Mesodermal cell (in vitro differentiated cells): ENCODE data around the gene HSD3B1.

Experiments used
- H3K27ac ChIP-seq: 2 replicates; pipeline ENCODE4 v1.7.0; 2013; ENCODE audit warnings: mild to moderate bottlenecking, low read depth, low read length, moderate library complexity; ENCODE audit not compliant: severe bottlenecking
- H3K36me3 ChIP-seq: 2 replicates; pipeline ENCODE4 v1.7.1; 2013; ENCODE audit warnings: mild to moderate bottlenecking, low read length, moderate library complexity; ENCODE audit not compliant: control insufficient read depth, insufficient read depth
- H3K4me1 ChIP-seq: one replicate; pipeline ENCODE4 v1.7.1; 2013; ENCODE audit warnings: mild to moderate bottlenecking, low read length; ENCODE audit not compliant: insufficient read depth, control insufficient read depth, poor library complexity, severe bottlenecking
- H3K4me3 ChIP-seq: 2 replicates; pipeline ENCODE4 v1.7.0; 2013; ENCODE audit warnings: low read length, control low read depth, mild to moderate bottlenecking; ENCODE audit not compliant: insufficient read depth, poor library complexity, severe bottlenecking; ENCODE audit errors: extremely low read depth
- H3K9me3 ChIP-seq: 2 replicates; pipeline ENCODE4 v1.7.1; 2013; ENCODE audit warnings: mild to moderate bottlenecking, low read length, moderate library complexity; ENCODE audit not compliant: control insufficient read depth
- WGBS, 2 experiments: methylation state at CpG; one replicate each; pipeline ENCODE4 v1.1.5; 2013; ENCODE audit warnings: missing lambda C conversion rate in 2 of 2; ENCODE audit not compliant: insufficient coverage in 2 of 2; 5-methylcytosine and 5-hydroxymethylcytosine counted together

Gene HSD3B1

GRCh38 chr1:119535381-119535780 is 28.4 kb downstream of the HSD3B1 start:
- H3K9me3 ChIP-seq = no peaks in the 10 kb centered on the region
- 67% methylated on average over 1 of the region's 1 CpG; no CpG with 5 or more reads in 1 of the 2 experiments for WGBS, 2 experiments
- H3K27ac ChIP-seq = no peak overlapping the region
- H3K4me1 ChIP-seq = no peaks in the 10 kb centered on the region
- H3K36me3 ChIP-seq = no peaks in the 10 kb centered on the region
- H3K4me3 ChIP-seq = no peak overlapping the region

DNA sequence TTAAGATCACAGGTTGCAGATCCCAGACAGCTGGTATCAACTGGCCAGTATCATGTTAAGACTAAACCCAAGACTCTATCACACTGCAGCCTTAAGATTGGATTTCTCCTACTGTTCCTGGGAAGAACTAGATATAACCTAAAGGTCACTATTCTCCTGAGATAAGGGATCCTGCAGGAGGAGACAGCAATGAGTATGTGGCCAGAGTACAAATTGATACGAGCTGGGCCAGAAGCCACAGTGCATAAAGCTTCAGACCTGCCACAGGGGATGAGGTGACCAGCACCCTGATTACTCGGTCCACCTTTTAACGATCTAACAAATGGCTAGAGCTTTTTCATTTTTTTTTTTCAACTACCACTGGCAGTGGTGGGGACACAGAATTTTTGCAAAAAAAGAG is 31.0 kb downstream of the HSD3B1 start:
- Histone ChIP-seq H3K36me3 (no peaks in the 10 kb centered on the region), H3K27ac (no peak overlapping the region), H3K4me1 (no peaks in the 10 kb centered on the region), H3K4me3 (no peak overlapping the region), H3K9me3 (no peaks in the 10 kb centered on the region)
- WGBS, 2 experiments = 75 to 86% methylated on average over 1 to 2 of the region's 3 CpGs

DNA sequence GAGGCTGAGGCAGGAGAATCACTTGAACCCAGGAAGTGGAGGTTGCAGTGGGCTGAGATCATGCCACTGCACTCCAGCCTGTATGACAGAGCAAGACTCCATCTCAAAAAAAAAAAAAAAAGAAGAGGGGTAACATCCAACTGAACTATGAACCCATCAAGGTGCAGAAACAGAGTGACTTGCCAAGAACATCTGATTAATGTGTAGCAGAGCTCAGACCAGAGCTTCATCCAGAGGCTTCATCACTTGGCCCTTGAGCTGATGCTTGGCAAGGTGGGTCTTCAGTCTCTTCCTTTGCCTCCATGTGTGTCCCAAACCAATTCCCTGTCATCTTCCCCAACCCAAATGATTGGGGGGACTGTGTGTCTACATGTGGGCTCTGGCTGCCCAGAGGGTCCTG is 32.6 kb downstream of the HSD3B1 start:
- no peaks in the 10 kb centered on the region for H3K36me3 ChIP-seq
- no peak overlapping the region for H3K27ac ChIP-seq
- no peak overlapping the region for H3K4me3 ChIP-seq
- no peaks in the 10 kb centered on the region for H3K9me3 ChIP-seq
- H3K4me1 ChIP-seq = no peaks in the 10 kb centered on the region

DNA sequence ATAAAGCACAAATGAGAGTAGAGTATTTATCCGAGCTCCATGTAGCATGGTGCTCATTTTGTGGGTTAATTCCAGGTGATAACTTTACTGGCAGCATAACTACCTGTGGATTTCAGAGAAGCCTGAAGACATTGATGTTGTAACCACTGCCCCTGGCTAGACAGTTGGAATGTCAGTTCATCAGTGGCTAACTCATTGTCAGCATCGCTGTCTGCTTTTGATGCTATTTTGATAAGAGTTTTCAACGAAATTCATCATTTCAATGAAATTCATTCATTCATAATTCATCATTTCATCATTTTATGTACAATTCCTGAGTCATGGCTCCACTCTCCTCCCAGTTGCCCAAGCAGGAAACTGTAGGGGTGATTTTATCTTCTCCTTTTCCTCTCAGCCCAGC is 34.4 kb downstream of the HSD3B1 start:
- 92 to 100% methylated on average over 2 to 3 of the region's 3 CpGs for WGBS, 2 experiments
- no peaks in the 10 kb centered on the region for H3K9me3 ChIP-seq
- H3K4me3 ChIP-seq = no peak overlapping the region
- H3K36me3 ChIP-seq = no peaks in the 10 kb centered on the region
- H3K4me1 ChIP-seq = no peaks in the 10 kb centered on the region
- H3K27ac ChIP-seq = no peak overlapping the region

DNA sequence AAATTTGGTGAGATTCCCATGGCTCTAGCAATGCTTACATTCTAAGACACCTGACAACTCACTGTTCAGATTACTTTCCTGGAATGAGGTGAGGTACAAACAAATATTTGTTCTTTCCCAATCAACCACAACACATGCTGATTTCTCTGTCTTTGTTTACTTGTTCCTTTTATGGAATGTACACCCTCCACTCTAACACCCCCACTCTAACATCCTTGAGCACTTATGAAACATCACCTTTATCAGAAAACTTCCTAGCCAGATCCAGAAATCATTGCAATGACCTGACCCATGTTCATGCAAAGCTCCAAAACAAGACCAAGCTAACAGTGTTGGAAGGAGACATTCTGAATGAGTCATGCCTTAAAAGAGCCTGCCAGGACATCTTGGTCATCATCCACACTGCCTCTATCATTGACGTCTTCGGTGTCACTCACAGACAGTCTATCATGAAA is 35.5 kb downstream of the HSD3B1 start:
- Histone ChIP-seq H3K9me3 (no peaks in the 10 kb centered on the region), H3K4me1 (no peaks in the 10 kb centered on the region), H3K36me3 (no peaks in the 10 kb centered on the region), H3K4me3 (no peak overlapping the region), H3K27ac (no peak overlapping the region)
- WGBS, 2 experiments = 92% methylated on average over 2 of the region's 2 CpGs; no CpG with 5 or more reads in 1 of the 2 experiments

- Histone ChIP-seq H3K36me3 (no peaks in the 10 kb centered on the region), H3K4me3 (no peak overlapping the region), H3K4me1 (no peaks in the 10 kb centered on the region), H3K27ac (no peak overlapping the region), H3K9me3 (no peaks in the 10 kb centered on the region)
- WGBS, 2 experiments = 40 to 67% methylated on average over 1 of the region's 3 CpGs
Measured at GRCh38 chr1:119544165-119544762, 37.3 kb downstream of the HSD3B1 start.

GRCh38 chr1:119546641-119547040 is 39.6 kb downstream of the HSD3B1 start:
- no peak overlapping the region for H3K4me3 ChIP-seq
- WGBS, 2 experiments = 44 to 60% methylated on average over 1 of the region's 1 CpG
- H3K36me3 ChIP-seq = no peaks in the 10 kb centered on the region
- no peaks in the 10 kb centered on the region for H3K4me1 ChIP-seq
- no peaks in the 10 kb centered on the region for H3K9me3 ChIP-seq
- no peak overlapping the region for H3K27ac ChIP-seq

DNA sequence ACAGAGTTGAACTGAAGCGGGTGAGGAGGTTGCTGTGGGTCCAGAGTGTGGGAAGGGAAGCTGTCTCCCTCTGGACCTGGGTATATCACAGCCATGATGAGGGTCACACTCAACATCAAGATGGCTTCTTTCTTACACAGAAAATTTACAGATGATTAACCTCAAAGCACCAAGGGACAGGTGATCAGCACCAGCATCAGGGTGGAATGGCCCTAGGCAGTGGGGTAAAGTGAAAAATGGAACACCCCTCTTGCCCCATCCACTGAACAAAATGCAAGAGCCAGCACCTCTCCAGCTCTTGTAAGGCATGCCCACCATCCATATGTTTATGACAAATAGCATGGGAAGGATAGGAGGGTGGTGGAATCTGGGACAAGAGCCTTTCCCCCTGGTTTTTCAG is 40.3 kb downstream of the HSD3B1 start:
- Histone ChIP-seq H3K4me1 (no peaks in the 10 kb centered on the region), H3K27ac (no peak overlapping the region), H3K4me3 (no peak overlapping the region), H3K9me3 (no peaks in the 10 kb centered on the region), H3K36me3 (no peaks in the 10 kb centered on the region)
- WGBS, 2 experiments = no CpG with 5 or more reads among the region's 1 CpG

- Histone ChIP-seq H3K4me1 (no peaks in the 10 kb centered on the region), H3K27ac (no peak overlapping the region), H3K4me3 (no peak overlapping the region), H3K9me3 (no peaks in the 10 kb centered on the region), H3K36me3 (no peaks in the 10 kb centered on the region)
- 85 to 89% methylated on average over 5 to 7 of the region's 7 CpGs for WGBS, 2 experiments
Measured at GRCh38 chr1:119547805-119548204, 40.8 kb downstream of the HSD3B1 start.

DNA sequence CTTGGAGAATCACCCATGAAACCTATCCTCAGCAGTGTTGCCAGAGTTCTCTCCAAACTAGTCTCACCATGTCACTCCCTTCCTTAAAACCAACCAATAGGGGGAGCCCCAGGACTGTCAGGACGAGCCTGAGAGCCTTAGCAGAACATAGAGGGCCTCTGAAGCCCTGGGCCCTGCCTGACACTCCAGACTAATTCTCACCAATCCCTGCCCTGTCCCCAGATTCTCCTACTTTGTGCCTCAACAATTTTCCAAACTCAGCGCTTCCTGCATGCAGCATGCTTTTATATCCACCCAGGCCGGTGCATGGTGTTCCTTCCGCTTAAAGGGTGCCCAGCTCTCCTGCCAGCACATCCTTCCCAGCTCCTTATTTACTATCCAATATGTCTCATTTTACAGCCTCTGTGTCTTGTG is 42.7 kb downstream of the HSD3B1 start:
- no peak overlapping the region for H3K4me3 ChIP-seq
- no peaks in the 10 kb centered on the region for H3K36me3 ChIP-seq
- peaks cover 7% of the 10 kb centered on the region for H3K4me1 ChIP-seq
- no peaks in the 10 kb centered on the region for H3K9me3 ChIP-seq
- no peak overlapping the region for H3K27ac ChIP-seq
- 60 to 63% methylated on average over 4 of the region's 4 CpGs for WGBS, 2 experiments

GRCh38 chr1:119550381-119550780 is 43.4 kb downstream of the HSD3B1 start:
- 98 to 100% methylated on average over 2 of the region's 2 CpGs for WGBS, 2 experiments
- no peak overlapping the region for H3K27ac ChIP-seq
- H3K4me3 ChIP-seq = no peak overlapping the region
- H3K4me1 ChIP-seq = peaks cover 7% of the 10 kb centered on the region
- H3K9me3 ChIP-seq = no peaks in the 10 kb centered on the region
- no peaks in the 10 kb centered on the region for H3K36me3 ChIP-seq
